GM12878 (cell line): ENCODE data around the gene JAKMIP1. TPM values are rescaled to one million over a fixed set of nuclear protein-coding genes. Genes with fewer than 3 reads are reported as not detected.

Source experiments
- ATAC-seq: fragments of 200-7000 bp; cut with Tn5 transposase; 3 replicates; pipeline ENCODE4 v1.9.1; 2020; ENCODE audit warnings: mild to moderate bottlenecking, moderate library complexity
- BruUV-seq: library from RNA; stranded (reverse); fragments of 400-500 nt; replicated peaks from 2 replicates; lab custom pipeline; 2021; lab: Mats Ljungman, UMichigan
- CTCF ChIA-PET: fragments of 300-600 bp; sonication (Branson Sonifier 250); formaldehyde crosslinking; extraction: SDS; loops from one replicate; lab custom pipeline; 2021; ENCODE audit warnings: inconsistent platforms; lab: Yijun Ruan, JAX
- POLR2A ChIA-PET: fragments of 350-600 bp; formaldehyde crosslinking; extraction: SDS; loops from one replicate; lab custom pipeline; 2021; ENCODE audit warnings: inconsistent platforms; lab: Charles Lee
- RAD21 ChIA-PET: fragments of 300-600 bp; sonication (Branson Sonifier 250); formaldehyde crosslinking; loops from one replicate; lab custom pipeline; 2023; ENCODE audit warnings: antibody characterized with exemption; ENCODE audit not compliant: unreplicated experiment; lab: Charles Lee
- SMC1A ChIA-PET: fragments of 300-600 bp; sonication (Branson Sonifier 250); formaldehyde crosslinking; loops from one replicate; lab custom pipeline; 2023; ENCODE audit not compliant: unreplicated experiment, uncharacterized antibody; lab: Charles Lee
- DNase-seq: peaks from one replicate; pipeline ENCODE4 v3.0.0-alpha.2; 2011; ENCODE audit warnings: low read depth, low spot score
- FAIRE-seq: peaks from 3 replicates; lab custom pipeline; 2011; peaks lifted over from hg19 to GRCh38; lab: Jason Lieb, UNC
- H2AFZ ChIP-seq: 2 replicates; pipeline ENCODE4 v1.6.0; 2011; ENCODE audit warnings: low read depth, low read length, control low read depth; ENCODE audit not compliant: control insufficient read depth
- H3K27ac ChIP-seq: 2 replicates; pipeline ENCODE4 v1.5.1; 2011; ENCODE audit warnings: control low read depth; ENCODE audit not compliant: control insufficient read depth, insufficient read depth
- H3K27me3 ChIP-seq, 2 experiments: replicated peaks in 1 of 2; 2 replicates each; pipeline versions ENCODE4 v1.6.0 to v1.6.1; 2011; ENCODE audit warnings: low read length in 1 of 2; ENCODE audit not compliant: control insufficient read depth in 2 of 2, insufficient read depth in 2 of 2
- H3K36me3 ChIP-seq, 2 experiments: 2 replicates each; pipeline ENCODE4 v1.5.1; 2011; ENCODE audit warnings: low read length in 1 of 2; ENCODE audit not compliant: control insufficient read depth in 2 of 2, insufficient read depth in 2 of 2
- H3K4me1 ChIP-seq: 2 replicates; pipeline ENCODE4 v1.6.1; 2011; ENCODE audit warnings: mild to moderate bottlenecking, low read length, moderate library complexity, mixed read lengths; ENCODE audit not compliant: control insufficient read depth, insufficient read depth
- H3K4me2 ChIP-seq: 2 replicates; pipeline ENCODE4 v1.6.0; 2011; ENCODE audit warnings: control low read depth; ENCODE audit not compliant: control insufficient read depth, insufficient read depth
- H3K4me3 ChIP-seq: fragments of 200-600 bp; sonication (generic); 2 replicates; pipeline ENCODE4 v1.5.1; 2016
- H3K79me2 ChIP-seq: 2 replicates; pipeline ENCODE4 v1.6.0; 2011; ENCODE audit warnings: low read length; ENCODE audit not compliant: control insufficient read depth, insufficient read depth
- H3K9ac ChIP-seq: 2 replicates; pipeline ENCODE4 v1.8.0; 2011; ENCODE audit warnings: low read length, control low read depth, mixed read lengths; ENCODE audit not compliant: control insufficient read depth, insufficient read depth
- H3K9me3 ChIP-seq: replicated peaks from 3 replicates; pipeline ENCODE4 v1.5.1; 2011; ENCODE audit warnings: mild to moderate bottlenecking, low read length; ENCODE audit not compliant: control insufficient read depth, insufficient read depth
- H4K20me1 ChIP-seq: 2 replicates; pipeline ENCODE4 v1.6.0; 2011; ENCODE audit not compliant: control insufficient read depth, insufficient read depth
- BACH1 ChIP-seq: fragments of 450-650 bp; IDR thresholded peaks from 2 replicates; pipeline ENCODE4 v1.6.1; 2017; ENCODE audit warnings: mild to moderate bottlenecking, borderline replicate concordance
- BMI1 ChIP-seq: fragments of 450-650 bp; IDR thresholded peaks from 2 replicates; pipeline ENCODE4 v1.6.1; 2016; ENCODE audit warnings: mild to moderate bottlenecking, moderate library complexity, borderline replicate concordance
- CHD2 ChIP-seq: IDR thresholded peaks from 2 replicates; pipeline ENCODE4 v1.6.1; 2011; ENCODE audit warnings: low read depth, low read length, improper control_type of control experiment, borderline replicate concordance
- CTCF ChIP-seq, 3 experiments: IDR thresholded peaks in 2 of 3; conservative IDR thresholded peaks in 1 of 3; 2 replicates each; pipeline ENCODE4 v1.5.1; 2011; ENCODE audit warnings: low read depth in 3 of 3, low read length in 3 of 3, mild to moderate bottlenecking in 3 of 3, control low read depth in 2 of 3, moderate library complexity in 2 of 3, inconsistent platforms in 1 of 3, mixed read lengths in 1 of 3; ENCODE audit not compliant: control insufficient read depth in 2 of 3, insufficient read depth in 1 of 3; ENCODE audit errors: extremely low read depth in 1 of 3
- CUX1 ChIP-seq: IDR thresholded peaks from 2 replicates; pipeline ENCODE4 v1.6.1; 2012; ENCODE audit warnings: improper control_type of control experiment, low read depth, low read length; ENCODE audit not compliant: insufficient replicate concordance
- FOS ChIP-seq: IDR thresholded peaks from 3 replicates; pipeline ENCODE4 v1.6.1; 2011; ENCODE audit warnings: borderline replicate concordance; ENCODE audit not compliant: insufficient read length; ENCODE audit errors: extremely low read depth
- RELA ChIP-seq: fragments of 450-650 bp; IDR thresholded peaks from 2 replicates; pipeline ENCODE4 v1.8.0; 2014; ENCODE audit warnings: borderline replicate concordance; ENCODE audit not compliant: partially characterized antibody
- WGBS: methylation state at CpG from one replicate; pipeline ENCODE4 v1.1.6; 2016; ENCODE audit warnings: low lambda C conversion rate; ENCODE audit not compliant: insufficient replicate concordance, insufficient coverage; ENCODE audit errors: missing lambda C conversion rate; 5-methylcytosine and 5-hydroxymethylcytosine counted together
- in situ Hi-C: fragments of 300-500 bp; cut with MboI; formaldehyde crosslinking; loops from 9 replicates; pipeline ENCODE4 v1.14.3; 2018; ENCODE audit warnings: mixed read lengths
- intact Hi-C: fragments of 100-400 bp; cut with micrococcal nuclease; formaldehyde crosslinking; loops from one replicate; pipeline ENCODE4 v1.14.2; 2022; ENCODE audit not compliant: unreplicated experiment
- polyA plus RNA-seq, 11 experiments: library from polyadenylated mRNA; depleted of rRNA in 4 of 11; unstranded in 6 of 11; stranded (reverse) in 5 of 11; fragments of >200 nt; fragmentation: Nextera tagmentation in 4 of 11; fragmentation: Illumina TruSeq in 1 of 11; extraction: Ambion mirVana in 4 of 11; extraction: Trizol in 1 of 11; gene quantifications; 1 replicate in 1 of 11; 2 replicates in 10 of 11; pipeline versions ENCODE4 v1.2.1 to v1.2.3, GENCODE V29; 2011 to 2016; ENCODE audit warnings: inconsistent platforms in 2 of 11, missing spikeins in 2 of 11, low read depth in 1 of 11
- total RNA-seq, 4 experiments: library from RNA; depleted of rRNA in 3 of 4; stranded (reverse); fragments of >200 nt in 3 of 4; fragmentation: Illumina TruSeq in 1 of 4; extraction: Trizol in 1 of 4; gene quantifications; 2 replicates each; pipeline versions ENCODE4 v1.2.1 to v1.2.3, GENCODE V29; 2013 to 2021

The JAKMIP1 gene
- total and polyA plus RNA-seq, 10 of the 15 experiments (the other 5 are each of a cell fraction or from before 2014, with no cell fraction given), result 0.52 to 16.7 (median 12.3) TPM

GRCh38 chr4:6205567-6205931 is 5.2 kb upstream of the JAKMIP1 start (continued):
- TF ChIP-seq CUX1, result no peak
- no peak for TF ChIP-seq BMI1
- no peak for TF ChIP-seq FOS
- no peak for TF ChIP-seq BACH1
- no peak for TF ChIP-seq RELA

- no peaks in the 10 kb centered on the region for H4K20me1 ChIP-seq
- peaks cover 19% of the 10 kb centered on the region for H3K4me1 ChIP-seq
- H3K27me3 ChIP-seq, result no peaks in the 10 kb centered on the region; a peak in 1 of 4 replicates
- POLR2A ChIA-PET, result interaction anchor here (0.8 to 1.3 kb wide), 2 partner anchors 10 to 24 kb away, joined by 3 to 5 read pairs; no protein-coding TSS in a partner anchor
- no peaks in the 10 kb centered on the region; the same call in none of the 2 replicates for H3K79me2 ChIP-seq
- ATAC-seq (no peak), FAIRE-seq (no peak), DNase-seq (no peak)
- no TSS peak for BruUV-seq
- RAD21 ChIA-PET, result interaction anchor here (0.7 to 1.9 kb wide), 2 partner anchors 13 to 70 kb away, joined by 3 to 4 read pairs; no protein-coding TSS in a partner anchor
- no peak overlapping the region for H2AFZ ChIP-seq
- SMC1A ChIA-PET, result interaction anchor here (0.5 to 2.9 kb wide), 8 partner anchors 13 to 221 kb away, joined by 3 to 12 read pairs (median 4); no protein-coding TSS in a partner anchor
- H3K27ac ChIP-seq, result no peak overlapping the region
- no peaks in the 10 kb centered on the region; a peak in 1 of 4 replicates for H3K36me3 ChIP-seq
- no peak overlapping the region for H3K4me2 ChIP-seq
- 44% methylated on average over 8 of the region's 8 CpGs for WGBS
- intact Hi-C loops (no loop called here), in situ Hi-C loops (no loop called here)
- H3K9ac ChIP-seq, result no peak overlapping the region
- H3K9me3 ChIP-seq, result peaks cover 3% of the 10 kb centered on the region; the same call in 2 of the 3 replicates
- CTCF ChIA-PET, result interaction anchor here (0.7 to 2.5 kb wide), 6 partner anchors 25 to 206 kb away, joined by 3 to 15 read pairs (median 4); no protein-coding TSS in a partner anchor
- H3K4me3 ChIP-seq, result no peak overlapping the region
- TF ChIP-seq BACH1 (no peak), CHD2 (no peak), CTCF (IDR thresholded peaks at IDR 0.05 in 2 of 3, conservative IDR thresholded peaks at IDR 0.05 in 1 of 3; ENCODE audit: control insufficient read depth in 2 of 3, extremely low read depth in 1 of 3, insufficient read depth in 1 of 3, low read depth in 3 of 3, low read length in 3 of 3) (no peak)
Observed at GRCh38 chr4:6204871-6205566, 4.7 kb upstream of the JAKMIP1 start.
